ENCODE data around the gene THBS2. TPM values are rescaled to one million over a fixed set of nuclear protein-coding genes. Genes with fewer than 3 reads are reported as not detected.

Gene THBS2
- total RNA-seq, 1 donor from 2014 or later: 6.9 TPM

- intact Hi-C loops (cut with micrococcal nuclease): no loop called here
- no peak for TF ChIP-seq CTCF (IDR thresholded peaks at IDR 0.05; ENCODE audit: borderline replicate concordance)
- no peak for DNase-seq
- Histone ChIP-seq H3K27ac (replicated peaks) (peak overlapping the region; percentile 30), H3K4me3 (no peak overlapping the region), H3K27me3 (ENCODE audit: low read depth) (peaks cover 16% of the 10 kb centered on the region), H3K4me1 (no peaks in the 10 kb centered on the region), H3K36me3 (peaks cover 7% of the 10 kb centered on the region), H3K9me3 (replicated peaks) (no peaks in the 10 kb centered on the region)
Observed at GRCh38 chr6:169230946-169231789, 22.5 kb downstream of the THBS2 start.

GRCh38 chr6:169230322-169230665, 23.4 kb downstream of the THBS2 start:
- no peaks in the 10 kb centered on the region for H3K4me1 ChIP-seq
- DNase-seq: no peak
- H3K27me3 ChIP-seq (ENCODE audit: low read depth): peaks cover 23% of the 10 kb centered on the region
- no peak overlapping the region for H3K4me3 ChIP-seq
- H3K36me3 ChIP-seq: peaks cover 7% of the 10 kb centered on the region
- peak overlapping the region; percentile 33 for H3K27ac ChIP-seq (replicated peaks)
- no peaks in the 10 kb centered on the region for H3K9me3 ChIP-seq (replicated peaks)
- intact Hi-C loops (cut with micrococcal nuclease): no loop called here
- TF ChIP-seq CTCF (IDR thresholded peaks at IDR 0.05; ENCODE audit: borderline replicate concordance): no peak

GRCh38 chr6:169229615-169230321, 23.9 kb downstream of the THBS2 start:
- peaks cover 7% of the 10 kb centered on the region for H3K36me3 ChIP-seq
- H3K4me3 ChIP-seq: no peak overlapping the region
- no peaks in the 10 kb centered on the region for H3K9me3 ChIP-seq (replicated peaks)
- DNase-seq: no peak
- peaks cover 25% of the 10 kb centered on the region for H3K27me3 ChIP-seq (ENCODE audit: low read depth)
- H3K4me1 ChIP-seq: no peaks in the 10 kb centered on the region
- peak overlapping the region; percentile 33 for H3K27ac ChIP-seq (replicated peaks)
- intact Hi-C loops (cut with micrococcal nuclease): no loop called here
- TF ChIP-seq CTCF (IDR thresholded peaks at IDR 0.05; ENCODE audit: borderline replicate concordance): no peak

- H3K27ac ChIP-seq (replicated peaks): no peak overlapping the region
- no peak overlapping the region for H3K4me3 ChIP-seq
- DNase-seq: no peak
- no peaks in the 10 kb centered on the region for H3K9me3 ChIP-seq (replicated peaks)
- no peaks in the 10 kb centered on the region for H3K4me1 ChIP-seq
- H3K36me3 ChIP-seq: peaks cover 9% of the 10 kb centered on the region
- H3K27me3 ChIP-seq (ENCODE audit: low read depth): peaks cover 30% of the 10 kb centered on the region
- no peak for TF ChIP-seq CTCF (IDR thresholded peaks at IDR 0.05; ENCODE audit: borderline replicate concordance)
- intact Hi-C loops (cut with micrococcal nuclease): no loop called here
Observed at GRCh38 chr6:169227116-169227515, 26.5 kb downstream of the THBS2 start.

GRCh38 chr6:169225887-169226286, 27.8 kb downstream of the THBS2 start:
- no peak for TF ChIP-seq CTCF (IDR thresholded peaks at IDR 0.05; ENCODE audit: borderline replicate concordance)

More at GRCh38 chr6:169225887-169226286, 27.8 kb downstream of the THBS2 start:
- intact Hi-C loops (cut with micrococcal nuclease): no loop called here
- Histone ChIP-seq H3K27me3 (ENCODE audit: low read depth) (peaks cover 23% of the 10 kb centered on the region), H3K4me3 (no peak overlapping the region), H3K4me1 (no peaks in the 10 kb centered on the region), H3K36me3 (peaks cover 16% of the 10 kb centered on the region), H3K9me3 (replicated peaks) (no peaks in the 10 kb centered on the region), H3K27ac (replicated peaks) (no peak overlapping the region)
- no peak for DNase-seq
